ENCODE results near the gene IL3RA.
"Not testable (repeated sequence)": the region's sequence is repeated elsewhere in the genome, so short reads cannot be mapped to it uniquely, and the experiment has no call there.

Gene IL3RA

GRCh38 chrX:1336948-1337779 lies 579 bp downstream of the IL3RA start:
- Histone ChIP-seq H3K36me3 (ENCODE audit: control insufficient read depth, insufficient read depth, low read length) (peaks cover 7% of the 10 kb centered on the region), H3K27me3 (replicated peaks; ENCODE audit: control insufficient read depth, insufficient read depth, low read length) (no peaks in the 10 kb centered on the region), H3K4me3 (replicated peaks; ENCODE audit: low read depth, low read length) (peak overlapping the region; percentile 68)
- no peak for DNase-seq (ENCODE audit: extremely low read depth, insufficient read length)
- TF ChIP-seq CTCF (IDR thresholded peaks at IDR 0.05; ENCODE audit: insufficient read depth, low read length, poor library complexity, severe bottlenecking) = no peak

DNA sequence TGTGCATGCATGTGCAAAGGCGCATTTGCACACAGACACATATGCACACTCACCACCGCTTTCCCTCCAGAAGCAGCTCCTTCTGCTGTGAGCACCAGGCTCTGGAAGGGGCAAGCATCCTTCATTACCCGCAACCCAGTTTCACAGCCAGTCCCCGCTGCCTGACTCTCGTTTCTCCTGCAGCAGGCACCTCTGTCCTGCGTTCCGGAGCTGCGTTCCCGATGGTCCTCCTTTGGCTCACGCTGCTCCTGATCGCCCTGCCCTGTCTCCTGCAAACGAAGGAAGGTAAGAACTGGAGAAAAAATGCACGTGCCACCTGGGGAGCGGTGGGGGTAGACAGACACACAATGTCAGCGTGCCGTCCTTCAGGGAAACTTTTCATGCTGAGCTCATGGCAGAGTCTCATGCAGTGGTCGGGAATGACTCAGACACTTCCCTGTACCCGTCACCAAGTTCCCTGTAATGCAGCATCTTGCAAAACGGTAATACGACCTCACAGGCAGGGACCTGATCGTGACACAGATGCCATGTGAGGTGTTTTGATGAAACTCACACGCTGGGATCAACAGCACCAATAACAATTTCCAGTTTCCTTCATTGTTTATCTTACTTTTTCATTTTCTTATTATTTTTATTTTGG lies 5.1 kb downstream of the IL3RA start:
- Histone ChIP-seq H3K4me3 (replicated peaks; ENCODE audit: low read depth, low read length) (no peak overlapping the region), H3K27me3 (replicated peaks; ENCODE audit: control insufficient read depth, insufficient read depth, low read length) (no peaks in the 10 kb centered on the region), H3K36me3 (ENCODE audit: control insufficient read depth, insufficient read depth, low read length) (peaks cover 9% of the 10 kb centered on the region)
- no peak for TF ChIP-seq CTCF (IDR thresholded peaks at IDR 0.05; ENCODE audit: insufficient read depth, low read length, poor library complexity, severe bottlenecking)
- no peak for DNase-seq (ENCODE audit: extremely low read depth, insufficient read length)

DNA sequence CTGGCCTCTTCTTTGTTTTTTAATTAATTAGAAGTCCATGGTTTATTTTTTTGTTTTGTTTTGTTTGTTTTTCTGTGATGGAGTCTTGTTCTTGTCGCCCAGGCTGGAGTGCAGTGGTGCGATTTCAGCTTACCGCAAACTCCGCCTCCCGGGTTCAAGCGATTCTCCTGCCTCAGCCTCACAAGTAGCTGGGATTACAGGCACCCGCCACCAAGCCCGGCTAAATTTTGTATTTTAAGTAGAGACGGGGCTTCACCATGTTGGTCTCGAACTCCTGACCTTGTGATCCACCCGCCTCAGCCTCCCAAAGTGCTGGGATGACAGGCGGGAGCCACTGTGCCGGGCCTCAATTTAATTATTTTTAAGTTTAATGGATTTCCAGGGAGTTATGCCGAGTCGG lies 13.0 kb downstream of the IL3RA start:
- H3K27me3 ChIP-seq (replicated peaks; ENCODE audit: control insufficient read depth, insufficient read depth, low read length) = not testable (repeated sequence)

DNA sequence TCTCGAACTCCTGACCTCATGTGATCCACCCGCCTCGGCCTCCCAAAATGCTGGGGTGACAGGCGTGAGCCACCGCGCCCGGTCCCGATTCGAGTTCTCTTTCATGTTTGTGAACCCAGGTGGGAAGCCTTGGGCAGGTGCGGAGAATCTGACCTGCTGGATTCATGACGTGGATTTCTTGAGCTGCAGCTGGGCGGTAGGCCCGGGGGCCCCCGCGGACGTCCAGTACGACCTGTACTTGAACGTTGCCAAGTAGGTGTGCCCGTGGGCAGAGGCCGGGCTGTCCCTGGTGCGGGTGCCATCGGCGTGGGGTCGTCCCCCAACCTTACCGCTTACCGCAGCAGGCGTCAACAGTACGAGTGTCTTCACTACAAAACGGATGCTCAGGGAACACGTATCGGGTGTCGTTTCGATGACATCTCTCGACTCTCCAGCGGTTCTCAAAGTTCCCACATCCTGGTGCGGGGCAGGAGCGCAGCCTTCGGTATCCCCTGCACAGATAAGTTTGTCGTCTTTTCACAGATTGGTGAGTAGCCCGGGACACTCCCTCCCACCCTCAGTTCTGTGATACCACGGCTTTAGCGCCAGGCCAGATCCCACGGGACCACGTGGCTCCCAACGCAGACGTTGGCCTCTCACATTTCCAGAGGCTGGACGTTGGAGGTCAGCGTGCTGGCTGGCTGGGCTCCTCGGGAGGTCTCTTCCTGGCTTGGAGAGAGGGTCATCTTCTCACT lies 15.6 kb downstream of the IL3RA start:
- no peak for TF ChIP-seq CTCF (IDR thresholded peaks at IDR 0.05; ENCODE audit: insufficient read depth, low read length, poor library complexity, severe bottlenecking)
- Histone ChIP-seq H3K27me3 (replicated peaks; ENCODE audit: control insufficient read depth, insufficient read depth, low read length) (no peaks in the 10 kb centered on the region), H3K4me3 (replicated peaks; ENCODE audit: low read depth, low read length) (no peak overlapping the region), H3K36me3 (ENCODE audit: control insufficient read depth, insufficient read depth, low read length) (peaks cover 5% of the 10 kb centered on the region)
- no peak for DNase-seq (ENCODE audit: extremely low read depth, insufficient read length)

More for the DNA sequence above, 13.0 kb downstream of the IL3RA start:
- not testable (repeated sequence) for DNase-seq (ENCODE audit: extremely low read depth, insufficient read length); H3K4me3 ChIP-seq (replicated peaks; ENCODE audit: low read depth, low read length); H3K36me3 ChIP-seq (ENCODE audit: control insufficient read depth, insufficient read depth, low read length)

DNA sequence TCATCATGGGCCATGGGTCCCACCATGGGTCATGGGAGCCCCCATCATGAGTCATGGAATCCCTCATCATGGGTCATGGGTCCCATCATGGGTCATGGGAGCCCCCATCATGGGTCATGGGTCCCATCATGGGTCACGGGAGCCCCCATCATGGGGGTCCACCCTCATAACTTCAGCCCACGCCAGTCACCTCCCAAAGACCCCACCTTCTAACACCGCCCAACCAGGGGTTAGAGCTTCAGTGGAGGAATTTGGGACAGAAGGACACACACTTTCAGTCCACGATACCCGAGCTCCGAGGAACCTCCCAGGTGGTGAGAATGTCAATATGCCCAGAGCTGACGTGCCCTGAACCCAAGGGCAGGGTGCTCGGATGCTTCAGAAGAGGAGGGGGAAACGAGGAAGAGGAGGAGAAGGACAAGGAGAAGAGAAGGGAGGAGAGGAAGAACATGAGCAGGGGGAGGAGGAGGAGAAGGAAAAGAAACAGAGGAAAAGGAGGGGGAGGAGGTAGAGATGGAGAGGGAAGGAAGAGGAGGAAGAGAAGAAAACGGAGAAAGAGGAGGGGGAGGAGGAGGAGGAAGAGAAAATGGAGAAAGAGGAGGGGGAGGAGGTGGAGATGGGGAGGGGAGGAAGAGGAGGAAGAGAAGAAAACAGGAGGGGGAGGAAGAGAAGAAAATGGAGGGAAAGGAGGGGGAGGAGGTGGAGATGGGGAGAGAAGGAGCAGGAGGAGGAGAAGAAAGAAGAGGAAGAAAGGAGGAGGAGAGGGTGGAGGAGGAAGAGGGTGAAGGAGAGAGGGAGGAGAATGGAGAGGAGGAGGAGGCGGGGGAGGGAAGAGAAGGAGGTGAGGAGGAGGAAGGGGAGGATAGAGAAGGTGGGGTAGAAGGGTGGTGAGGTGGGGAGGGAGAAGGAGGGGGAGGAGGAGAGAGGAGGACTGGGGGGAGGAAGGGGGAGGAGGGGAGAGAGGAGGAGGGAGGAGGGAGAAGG lies 17.7 kb downstream of the IL3RA start:
- no peak overlapping the region for H3K4me3 ChIP-seq (replicated peaks; ENCODE audit: low read depth, low read length)
- H3K36me3 ChIP-seq (ENCODE audit: control insufficient read depth, insufficient read depth, low read length) = peaks cover 5% of the 10 kb centered on the region
- no peak for TF ChIP-seq CTCF (IDR thresholded peaks at IDR 0.05; ENCODE audit: insufficient read depth, low read length, poor library complexity, severe bottlenecking)
- DNase-seq (ENCODE audit: extremely low read depth, insufficient read length) = no peak
- H3K27me3 ChIP-seq (replicated peaks; ENCODE audit: control insufficient read depth, insufficient read depth, low read length) = no peaks in the 10 kb centered on the region
